ENCODE data around the gene OR1J2. TPM values are rescaled to one million over a fixed set of nuclear protein-coding genes. Genes with fewer than 3 reads are reported as not detected.
"Not testable (repeated sequence)": the region's sequence is repeated elsewhere in the genome, so short reads cannot be mapped to it uniquely, and the experiment has no call there.

OR1J2 gene
- total RNA-seq (2014; rRNA removed; shearing (Covaris generic)), result not detected in 2 replicates

DNA sequence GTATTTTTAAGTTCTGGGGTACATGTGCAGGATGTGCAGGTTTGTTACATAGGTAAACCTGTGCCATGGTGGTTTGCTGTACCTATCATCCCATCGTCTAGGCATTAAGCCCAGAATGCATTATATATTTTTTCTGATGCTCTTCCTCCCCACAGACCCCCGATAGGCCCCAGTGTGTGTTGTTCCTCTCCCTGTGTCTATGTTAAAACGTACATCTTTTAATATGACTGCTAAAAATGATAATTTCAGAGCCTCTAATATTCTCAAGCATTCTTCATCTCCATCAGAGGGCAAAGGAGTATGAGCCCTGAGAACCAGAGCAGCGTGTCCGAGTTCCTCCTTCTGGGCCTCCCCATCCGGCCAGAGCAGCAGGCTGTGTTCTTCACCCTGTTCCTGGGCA lies at the start of gene OR1J2:
OR1J2 (plus strand) TSS at position 301 of the 400 bp plus-strand sequence; CDS start at position 301, 0 bp downstream.
- DNase-seq (ENCODE audit: low spot score), result no peak

DNA sequence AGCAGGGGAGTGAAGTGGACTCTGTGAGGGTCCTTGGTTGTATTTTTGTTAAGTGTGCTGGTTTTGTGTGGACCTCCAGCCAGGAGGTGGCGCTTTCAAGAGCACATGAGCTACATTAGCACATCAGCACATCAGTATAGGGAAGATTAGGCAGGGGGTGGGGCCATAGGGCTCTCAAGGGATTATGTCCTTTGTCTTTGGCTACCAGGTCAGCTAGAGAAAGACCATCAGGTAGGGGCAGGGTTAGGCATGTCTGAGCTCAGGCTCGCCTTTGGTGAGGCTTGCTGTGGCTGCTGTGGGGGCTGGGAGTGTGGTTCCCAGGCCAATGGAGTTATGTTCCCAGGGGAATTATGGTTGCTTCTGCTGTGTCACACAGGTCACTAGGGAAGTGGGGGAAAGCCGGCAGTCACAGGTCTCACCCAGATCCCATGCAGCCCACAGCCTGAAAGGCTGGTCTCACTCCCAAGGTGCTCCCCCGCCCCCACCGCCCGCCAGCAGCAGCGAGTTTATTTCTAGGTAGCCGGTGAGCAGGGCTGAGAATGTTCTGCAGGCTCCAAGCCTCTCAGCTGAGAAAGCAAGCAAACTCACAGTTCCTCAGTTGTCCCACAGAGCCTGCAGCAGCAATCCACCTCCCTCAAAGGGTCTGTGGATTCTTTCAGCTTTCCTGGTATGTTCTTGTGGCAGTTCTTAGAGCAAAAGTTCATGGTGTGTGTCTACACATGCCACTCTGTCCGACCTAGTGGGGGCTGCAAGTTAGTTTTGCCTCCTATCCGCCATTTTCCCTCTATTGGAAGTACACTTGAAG lies 46.6 kb upstream of the OR1J2 start:
- peak; percentile 73 for DNase-seq (ENCODE audit: low spot score)

DNA sequence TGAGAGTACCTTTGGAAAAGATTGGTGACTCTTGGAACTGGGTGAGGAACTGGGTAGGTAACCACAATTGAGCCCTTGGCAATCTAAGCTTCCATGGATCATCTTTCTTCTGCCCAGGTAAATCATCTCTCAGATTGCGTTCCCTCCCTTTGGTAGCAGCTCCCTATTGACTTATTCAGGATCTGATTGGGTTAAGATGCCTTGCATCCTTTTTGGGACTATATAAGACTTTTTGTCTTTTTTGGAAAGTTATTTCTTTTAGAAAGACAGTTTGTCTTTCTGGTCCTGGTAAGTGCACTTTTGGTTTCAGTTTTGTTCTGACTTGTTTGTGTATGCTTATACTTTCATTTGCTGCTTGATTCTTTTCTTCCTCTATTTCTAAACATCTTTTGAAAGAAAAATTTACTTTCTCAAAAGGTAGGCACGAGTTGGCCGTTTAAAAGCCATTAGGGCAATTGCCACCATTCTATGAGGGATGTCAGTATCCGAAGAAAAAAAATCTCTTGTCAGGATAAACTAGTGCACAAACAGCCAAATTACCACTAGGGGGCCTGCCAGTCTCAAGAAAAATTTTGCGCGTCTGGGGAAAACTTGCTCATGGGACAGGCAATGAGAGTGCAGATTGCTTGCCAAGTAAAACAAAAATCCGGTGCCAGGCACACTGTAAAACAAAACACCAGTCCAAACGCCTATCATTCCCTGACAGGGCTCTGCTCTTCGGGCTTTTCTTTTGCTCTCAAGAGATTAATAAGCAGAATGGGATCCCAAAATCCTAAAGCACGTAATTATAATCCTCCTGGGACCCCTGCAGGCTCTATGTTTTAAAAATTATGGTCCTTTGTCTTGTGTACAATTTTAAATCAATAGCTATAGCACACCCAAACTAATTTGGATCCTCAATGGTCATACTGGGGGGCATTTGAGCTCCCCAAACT lies 45.7 kb upstream of the OR1J2 start:
- peak; percentile 88 for DNase-seq (ENCODE audit: low spot score)

- DNase-seq (ENCODE audit: low spot score), result no peak
Measured at GRCh38 chr9:122466456-122466855, 44.1 kb upstream of the OR1J2 start.

DNA sequence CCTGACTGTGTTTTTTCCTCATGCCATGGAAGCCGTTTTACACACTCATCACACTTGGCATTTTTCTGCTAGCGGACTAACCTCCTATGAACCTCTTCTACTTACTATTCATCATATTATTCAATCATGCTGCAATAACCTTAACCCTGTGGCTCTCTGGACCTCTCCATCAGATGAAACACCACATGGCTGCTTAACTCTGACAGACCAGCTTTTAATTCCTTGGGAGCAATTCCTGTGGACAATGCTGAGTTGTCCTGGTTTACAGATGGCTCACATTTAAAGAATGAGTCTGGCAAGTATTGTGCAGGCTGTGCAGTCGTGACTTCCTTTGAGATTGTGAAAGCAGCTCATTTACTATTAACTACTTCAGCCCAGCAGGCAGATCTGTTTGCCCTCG lies 41.9 kb upstream of the OR1J2 start:
- no peak for DNase-seq (ENCODE audit: low spot score)

DNA sequence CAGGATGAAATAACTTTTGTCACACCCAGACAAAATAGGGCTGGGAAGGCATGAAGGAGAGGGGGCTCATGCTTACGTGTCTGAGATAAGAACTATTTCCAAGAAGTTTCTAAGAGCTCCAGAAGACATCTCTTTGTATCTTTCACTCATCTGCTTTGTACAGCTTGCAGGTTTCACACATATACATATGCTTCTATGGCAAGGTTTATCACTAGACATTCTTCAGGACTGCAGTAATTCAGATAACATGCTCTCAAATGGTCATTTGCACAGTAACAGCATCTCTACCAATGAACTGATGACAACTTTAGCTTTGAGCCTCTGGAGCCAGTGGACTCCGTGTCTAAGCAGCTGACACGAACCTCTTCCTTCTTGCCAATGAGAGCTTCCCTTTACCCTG lies 36.0 kb upstream of the OR1J2 start:
- DNase-seq (ENCODE audit: low spot score), result no peak

DNA sequence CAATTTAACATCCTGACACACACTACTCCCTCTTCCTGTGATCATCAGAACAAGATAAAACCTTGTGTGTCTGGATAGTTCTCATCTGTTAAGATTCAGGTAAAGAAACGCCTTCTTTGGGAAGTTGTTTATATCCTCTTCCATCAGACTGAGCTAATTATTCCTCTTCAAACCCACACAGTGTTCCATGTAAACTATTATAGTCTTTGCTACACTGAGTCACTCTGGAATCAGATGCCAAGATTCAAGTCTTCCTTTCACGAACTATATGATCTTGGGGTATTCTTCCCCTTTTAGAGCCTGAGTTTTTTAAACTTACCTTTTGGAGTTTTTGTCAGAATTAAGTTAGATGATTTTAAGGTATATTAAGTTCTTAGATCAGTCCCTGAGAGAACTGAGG lies 34.9 kb upstream of the OR1J2 start:
- DNase-seq (ENCODE audit: low spot score), result no peak

GRCh38 chr9:122477346-122477745 lies 33.3 kb upstream of the OR1J2 start:
- DNase-seq (ENCODE audit: low spot score), result no peak

- no peak for DNase-seq (ENCODE audit: low spot score)
Measured at GRCh38 chr9:122477826-122478225, 32.8 kb upstream of the OR1J2 start, which contains the start of gene OR1J1. TSS of gene OR1J1 (minus strand) at chr9:122477926. CDS start at chr9:122477926, 0 bp downstream.

DNA sequence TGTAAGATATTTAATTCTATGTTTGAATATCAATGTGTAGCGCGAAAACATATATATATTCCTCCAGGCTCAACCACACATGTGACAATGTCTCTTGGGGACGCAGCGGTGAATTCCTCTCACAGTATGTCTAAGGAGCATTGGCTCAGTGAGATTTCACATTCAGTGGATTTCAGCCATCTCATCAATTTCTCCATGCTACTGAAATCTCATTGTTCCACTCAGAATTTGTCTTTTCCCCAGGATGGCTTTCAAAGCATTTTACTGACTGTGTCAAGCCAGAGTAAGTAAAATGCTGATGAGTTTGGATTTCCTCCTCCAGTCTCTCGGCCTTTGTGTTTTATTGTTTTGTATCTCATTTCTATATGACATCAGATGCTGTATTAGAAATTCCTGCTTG lies 31.5 kb upstream of the OR1J2 start:
- no peak for DNase-seq (ENCODE audit: low spot score)

DNA sequence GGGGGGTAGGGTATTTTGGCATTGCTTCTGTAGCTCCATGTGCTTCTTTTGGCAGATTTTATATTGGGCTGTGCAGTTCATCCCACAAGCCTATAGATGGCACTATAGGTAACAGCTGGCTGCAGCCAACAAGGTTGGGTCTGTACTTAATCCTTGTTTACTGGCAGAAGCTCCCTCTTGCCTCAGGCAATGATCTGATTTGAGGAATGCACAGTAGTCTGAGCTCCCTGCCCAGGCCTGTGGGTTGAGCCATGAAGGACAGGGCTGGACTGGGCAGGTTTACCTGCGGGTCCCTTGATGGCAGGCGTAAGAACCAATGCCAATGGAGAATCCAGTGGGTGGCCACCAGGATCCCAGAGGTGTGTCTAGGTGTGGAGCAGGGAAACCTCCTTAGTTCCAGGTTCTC lies 11.7 kb upstream of the OR1J2 start:
- DNase-seq (ENCODE audit: low spot score), result peak; percentile 55

GRCh38 chr9:122506964-122507363 lies 3.6 kb upstream of the OR1J2 start:
- DNase-seq (ENCODE audit: low spot score), result no peak

DNA sequence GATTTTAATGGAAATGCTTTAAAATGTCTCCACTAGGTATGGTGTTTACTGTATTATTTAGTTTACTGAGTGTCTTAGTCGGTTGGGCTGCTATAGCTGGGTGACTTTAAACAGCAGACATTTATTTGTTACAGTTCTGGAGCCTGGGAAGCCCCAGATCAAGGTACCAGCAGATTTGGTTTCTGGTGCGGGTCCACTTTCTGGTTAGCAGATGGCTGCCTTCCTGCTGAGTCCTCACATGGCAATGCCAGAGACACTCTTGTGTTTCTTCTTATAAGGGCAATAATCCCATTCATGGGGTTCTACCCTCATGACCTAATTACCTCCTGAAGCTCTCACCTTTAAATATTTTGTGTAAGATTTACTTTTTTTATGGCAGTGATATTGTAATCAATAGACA lies 7.6 kb downstream of the OR1J2 start:
- no peak for DNase-seq (ENCODE audit: low spot score)

DNA sequence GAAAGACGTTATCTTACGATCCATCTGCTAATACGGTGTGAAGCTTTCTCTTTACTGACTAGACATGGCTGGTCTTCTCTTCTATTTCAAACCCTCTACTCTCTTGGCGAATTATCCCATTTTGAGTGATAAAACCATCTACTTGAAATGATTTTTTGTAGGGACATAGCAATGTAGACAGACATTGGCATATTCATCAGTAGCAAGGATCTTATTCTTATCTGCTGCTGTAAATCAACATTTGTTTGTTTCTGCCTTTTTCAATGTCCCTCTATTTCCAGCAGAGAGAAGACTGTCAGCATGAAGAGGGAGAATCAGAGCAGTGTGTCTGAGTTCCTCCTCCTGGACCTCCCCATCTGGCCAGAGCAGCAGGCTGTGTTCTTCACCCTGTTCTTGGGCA lies 8.2 kb downstream of the OR1J2 start, which contains the start of gene OR1J4:
OR1J4 (plus strand) TSS at position 301 of the 400 bp plus-strand sequence; CDS start at position 301, 0 bp downstream.
- DNase-seq (ENCODE audit: low spot score), result no peak

DNA sequence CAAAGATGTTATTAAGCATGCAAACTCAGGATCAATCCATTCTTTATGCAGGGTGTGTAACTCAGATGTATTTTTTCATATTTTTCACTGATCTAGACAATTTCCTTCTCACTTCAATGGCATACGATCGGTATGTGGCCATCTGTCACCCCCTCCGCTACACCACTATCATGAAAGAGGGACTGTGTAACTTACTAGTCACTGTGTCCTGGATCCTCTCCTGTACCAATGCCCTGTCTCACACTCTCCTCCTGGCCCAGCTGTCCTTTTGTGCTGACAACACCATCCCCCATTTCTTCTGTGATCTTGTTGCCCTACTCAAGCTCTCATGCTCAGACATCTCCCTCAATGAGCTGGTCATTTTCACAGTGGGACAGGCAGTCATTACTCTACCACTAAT lies 8.8 kb downstream of the OR1J2 start:
- DNase-seq (ENCODE audit: low spot score), result no peak

DNA sequence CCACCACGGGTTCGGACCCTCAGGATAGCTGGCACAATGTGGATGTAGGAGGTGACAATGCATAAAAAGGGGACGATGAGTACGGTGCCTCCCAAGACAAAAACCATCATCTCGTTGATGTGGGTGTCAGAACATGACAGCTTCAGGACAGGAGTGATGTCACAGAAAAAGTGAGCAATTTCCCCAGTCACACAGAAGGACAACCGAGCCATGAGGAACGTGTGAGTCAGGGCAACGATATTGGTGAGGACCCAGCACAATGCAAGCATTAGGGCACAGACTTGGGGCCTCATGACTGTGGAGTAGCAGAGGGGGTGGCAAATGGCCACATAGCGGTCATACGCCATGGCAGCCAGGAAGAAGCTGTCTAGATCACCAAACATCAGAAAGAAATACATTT lies 16.0 kb downstream of the OR1J2 start:
- no peak for DNase-seq (ENCODE audit: low spot score)

DNA sequence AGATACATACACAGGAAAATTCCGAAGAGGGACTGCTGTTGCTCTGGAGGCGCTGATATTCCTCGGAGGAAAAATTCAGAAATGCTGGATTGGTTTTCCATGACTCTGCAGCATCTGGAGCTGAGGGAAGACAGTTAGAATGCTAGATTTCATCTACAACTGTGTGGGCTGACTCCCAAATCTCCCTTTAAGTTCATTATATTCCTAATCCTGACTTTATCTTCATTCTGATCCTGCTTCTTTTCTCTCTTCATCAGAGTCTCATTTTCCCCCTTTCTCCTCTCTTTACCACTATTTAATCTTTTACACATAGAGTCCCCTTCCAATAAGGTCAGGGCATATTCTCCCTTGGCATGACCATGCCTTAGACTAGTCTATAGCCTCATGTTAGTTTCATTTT lies 16.6 kb downstream of the OR1J2 start, which contains the start of gene OR1N1:
OR1N1 (minus strand) TSS at position 101 of the 400 bp plus-strand sequence; CDS start at position 101, 0 bp downstream.
- no peak for DNase-seq (ENCODE audit: low spot score)

DNA sequence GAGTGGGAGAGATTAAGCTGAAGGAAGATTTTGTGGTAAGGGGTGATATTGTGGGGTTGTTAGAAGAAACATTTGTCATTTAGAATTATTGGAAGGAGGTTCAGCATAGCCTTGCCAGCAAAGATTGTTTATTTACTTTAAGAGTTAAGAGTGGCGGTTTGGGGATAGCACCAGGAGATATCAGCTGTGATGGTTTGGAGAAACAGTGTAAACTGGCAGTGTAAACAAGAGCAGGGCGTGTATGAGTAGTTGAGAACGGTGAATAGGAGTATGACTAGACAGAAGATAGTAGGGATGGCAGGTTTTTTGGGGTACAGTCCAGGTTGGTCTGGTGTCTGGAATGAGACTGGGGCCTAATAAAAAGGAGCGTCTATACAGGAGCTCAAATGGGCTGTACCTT lies 20.6 kb downstream of the OR1J2 start:
- DNase-seq (ENCODE audit: low spot score), result not testable (repeated sequence)

- DNase-seq (ENCODE audit: low spot score), result no peak
Measured at GRCh38 chr9:122536134-122536533, 25.5 kb downstream of the OR1J2 start.

GRCh38 chr9:122537066-122537465 lies 26.5 kb downstream of the OR1J2 start:
- DNase-seq (ENCODE audit: low spot score), result not testable (repeated sequence)

DNA sequence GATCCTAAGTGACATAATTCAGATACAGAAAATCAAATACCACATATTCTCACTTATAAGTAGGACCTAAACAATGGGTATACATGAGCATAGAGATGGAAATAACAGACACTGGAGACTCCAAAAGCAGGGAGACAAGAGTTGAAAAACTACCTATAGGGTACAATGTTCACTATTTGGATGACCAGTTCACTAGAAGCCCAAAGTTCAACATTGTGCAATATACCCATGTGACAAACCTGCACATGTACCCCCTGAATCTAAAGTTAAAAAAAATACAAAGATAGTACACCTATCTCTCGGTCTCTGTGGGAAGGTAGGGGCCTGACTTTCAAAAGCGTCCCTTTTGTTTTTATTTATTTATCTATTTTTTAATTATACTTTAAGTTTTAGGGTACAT lies 28.2 kb downstream of the OR1J2 start:
- DNase-seq (ENCODE audit: low spot score), result no peak

- peak; percentile 29 for DNase-seq (ENCODE audit: low spot score)
Measured at GRCh38 chr9:122546196-122546595, 35.6 kb downstream of the OR1J2 start.
